Hepatocyte (in vitro differentiated cells): ENCODE results near the gene WDR37. TPM values are rescaled to one million over a fixed set of nuclear protein-coding genes. Genes with fewer than 3 reads are reported as not detected.

Experiments
- DNase-seq: peaks from one replicate; pipeline ENCODE4 v3.0.0-alpha.2; 2016; ENCODE audit warnings: low spot score
- H2AFZ ChIP-seq: fragments of 200-600 bp; sonication (generic); 2 replicates; pipeline ENCODE4 v1.6.0; 2016; ENCODE audit warnings: antibody characterized with exemption, mild to moderate bottlenecking
- H3K27ac ChIP-seq: fragments of 200-600 bp; sonication (generic); 2 replicates; pipeline ENCODE4 v1.5.1; 2016; ENCODE audit warnings: mild to moderate bottlenecking
- H3K27me3 ChIP-seq: fragments of 200-600 bp; sonication (generic); 2 replicates; pipeline ENCODE4 v1.6.1; 2016
- H3K36me3 ChIP-seq: fragments of 200-600 bp; sonication (generic); replicated peaks from 2 replicates; pipeline ENCODE4 v1.5.1; 2016; ENCODE audit warnings: low read depth; ENCODE audit not compliant: insufficient read depth
- H3K4me1 ChIP-seq: fragments of 200-600 bp; sonication (generic); 2 replicates; pipeline ENCODE4 v1.5.1; 2016; ENCODE audit warnings: mild to moderate bottlenecking, moderate library complexity; ENCODE audit not compliant: insufficient read depth
- H3K4me2 ChIP-seq: fragments of 200-600 bp; sonication (generic); 2 replicates; pipeline ENCODE4 v1.6.0; 2016
- H3K4me3 ChIP-seq: fragments of 200-600 bp; sonication (generic); 2 replicates; pipeline ENCODE4 v1.5.1; 2016; ENCODE audit warnings: mild to moderate bottlenecking
- H3K79me2 ChIP-seq: fragments of 200-600 bp; sonication (generic); 2 replicates; pipeline ENCODE4 v1.6.0; 2017; ENCODE audit warnings: mild to moderate bottlenecking
- H3K9me2 ChIP-seq: fragments of 200-600 bp; sonication (generic); replicated peaks from 2 replicates; pipeline ENCODE4 v1.6.0; 2017; ENCODE audit warnings: mild to moderate bottlenecking; ENCODE audit not compliant: insufficient read depth
- H3K9me3 ChIP-seq: fragments of 200-600 bp; sonication (generic); 2 replicates; pipeline ENCODE4 v1.5.1; 2016; ENCODE audit warnings: low read depth, mild to moderate bottlenecking
- H4K20me1 ChIP-seq: fragments of 200-600 bp; sonication (generic); 2 replicates; pipeline ENCODE4 v1.6.0; 2016; ENCODE audit warnings: mild to moderate bottlenecking; ENCODE audit not compliant: insufficient read depth, poor library complexity, severe bottlenecking
- EZH2 ChIP-seq: fragments of 200-600 bp; sonication (generic); IDR thresholded peaks from 2 replicates; pipeline ENCODE4 v1.6.1; 2016; ENCODE audit warnings: antibody characterized with exemption, mild to moderate bottlenecking, borderline replicate concordance
- EZH2phosphoT487 ChIP-seq: fragments of 200-600 bp; sonication (generic); IDR thresholded peaks from one replicate; pipeline ENCODE4 v1.6.1; 2018; ENCODE audit warnings: antibody characterized with exemption, mild to moderate bottlenecking, low read depth, moderate library complexity; ENCODE audit not compliant: unreplicated experiment, severe bottlenecking
- WGBS: methylation state at CpG from one replicate; pipeline ENCODE4 v1.1.6; 2016; ENCODE audit warnings: low lambda C conversion rate; ENCODE audit errors: missing lambda C conversion rate; 5-methylcytosine and 5-hydroxymethylcytosine counted together
- polyA plus RNA-seq: library from polyadenylated mRNA; unstranded; fragments of >200 nt; fragmentation: Nextera tagmentation; extraction: Ambion mirVana; gene quantifications from 2 replicates; pipeline ENCODE4 v1.2.1, GENCODE V29; 2016
- total RNA-seq: library from RNA; depleted of rRNA; stranded (reverse); fragments of >200 nt; gene quantifications from 2 replicates; pipeline ENCODE4 v1.2.3, GENCODE V29; 2014
- TF ChIP-seq, protein P1 (sequence below): fragments of 200-600 bp; sonication (generic); IDR thresholded peaks from 2 replicates; pipeline ENCODE4 v1.5.1; 2016; ENCODE audit warnings: antibody characterized with exemption, mild to moderate bottlenecking; ENCODE audit not compliant: poor library complexity

Gene WDR37
- total and polyA plus RNA-seq, 2 experiments from 2014 or later, result 8.6 to 12.3 TPM

GRCh38 chr10:1089017-1089689 lies 33.0 kb downstream of the WDR37 start:
- TF ChIP-seq EZH2phosphoT487, result no peak
- no peak for TF ChIP-seq EZH2
- TF ChIP-seq, protein P1, sequence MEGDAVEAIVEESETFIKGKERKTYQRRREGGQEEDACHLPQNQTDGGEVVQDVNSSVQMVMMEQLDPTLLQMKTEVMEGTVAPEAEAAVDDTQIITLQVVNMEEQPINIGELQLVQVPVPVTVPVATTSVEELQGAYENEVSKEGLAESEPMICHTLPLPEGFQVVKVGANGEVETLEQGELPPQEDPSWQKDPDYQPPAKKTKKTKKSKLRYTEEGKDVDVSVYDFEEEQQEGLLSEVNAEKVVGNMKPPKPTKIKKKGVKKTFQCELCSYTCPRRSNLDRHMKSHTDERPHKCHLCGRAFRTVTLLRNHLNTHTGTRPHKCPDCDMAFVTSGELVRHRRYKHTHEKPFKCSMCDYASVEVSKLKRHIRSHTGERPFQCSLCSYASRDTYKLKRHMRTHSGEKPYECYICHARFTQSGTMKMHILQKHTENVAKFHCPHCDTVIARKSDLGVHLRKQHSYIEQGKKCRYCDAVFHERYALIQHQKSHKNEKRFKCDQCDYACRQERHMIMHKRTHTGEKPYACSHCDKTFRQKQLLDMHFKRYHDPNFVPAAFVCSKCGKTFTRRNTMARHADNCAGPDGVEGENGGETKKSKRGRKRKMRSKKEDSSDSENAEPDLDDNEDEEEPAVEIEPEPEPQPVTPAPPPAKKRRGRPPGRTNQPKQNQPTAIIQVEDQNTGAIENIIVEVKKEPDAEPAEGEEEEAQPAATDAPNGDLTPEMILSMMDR, result no peak
- Histone ChIP-seq H3K36me3 (no peaks in the 10 kb centered on the region), H4K20me1 (no peaks in the 10 kb centered on the region)

GRCh38 chr10:1090696-1091095 lies 34.5 kb downstream of the WDR37 start:
- Histone ChIP-seq H3K27me3 (no peaks in the 10 kb centered on the region), H3K79me2 (no peaks in the 10 kb centered on the region), H3K9me3 (no peaks in the 10 kb centered on the region), H3K4me1 (no peaks in the 10 kb centered on the region), H3K4me2 (no peak overlapping the region), H3K36me3 (peaks cover under 1% of the 10 kb centered on the region), H3K27ac (no peak overlapping the region), H2AFZ (no peak overlapping the region), H3K4me3 (no peak overlapping the region), H3K9me2 (no peaks in the 10 kb centered on the region), H4K20me1 (no peaks in the 10 kb centered on the region)
- WGBS, result 97% methylated on average over 14 of the region's 14 CpGs
- DNase-seq, result no peak
- TF ChIP-seq EZH2phosphoT487 (no peak), EZH2 (no peak)
- TF ChIP-seq, protein P1, result no peak

More at GRCh38 chr10:1089017-1089689, 33.0 kb downstream of the WDR37 start:
- Histone ChIP-seq H2AFZ (no peak overlapping the region), H3K4me2 (no peak overlapping the region), H3K4me1 (no peaks in the 10 kb centered on the region), H3K9me3 (no peaks in the 10 kb centered on the region), H3K27me3 (no peaks in the 10 kb centered on the region), H3K9me2 (no peaks in the 10 kb centered on the region), H3K79me2 (no peaks in the 10 kb centered on the region), H3K27ac (no peak overlapping the region), H3K4me3 (no peak overlapping the region)
- DNase-seq, result no peak
- 86% methylated on average over 19 of the region's 19 CpGs for WGBS

- Histone ChIP-seq H3K36me3 (peaks cover 3% of the 10 kb centered on the region), H3K79me2 (no peaks in the 10 kb centered on the region), H3K27ac (no peak overlapping the region), H2AFZ (no peak overlapping the region), H3K9me3 (no peaks in the 10 kb centered on the region), H3K4me3 (no peak overlapping the region), H3K4me1 (no peaks in the 10 kb centered on the region), H3K4me2 (no peak overlapping the region), H3K27me3 (no peaks in the 10 kb centered on the region), H3K9me2 (no peaks in the 10 kb centered on the region), H4K20me1 (no peaks in the 10 kb centered on the region)
- TF ChIP-seq EZH2phosphoT487 (no peak), EZH2 (no peak)
- TF ChIP-seq, protein P1, result no peak
- WGBS, result 97% methylated on average over 9 of the region's 9 CpGs
- no peak for DNase-seq
These were observed 37.5 kb downstream of the WDR37 start for GRCh38 chr10:1093696-1094095.
